H1 (cell line): ENCODE measurements around the gene CNDP1. TPM values are rescaled to one million over a fixed set of nuclear protein-coding genes. Genes with fewer than 3 reads are reported as not detected.

Experiments used
- CTCF ChIA-PET: fragments of 300-600 bp; sonication (Branson Sonifier 250); formaldehyde crosslinking; loops from one replicate; lab custom pipeline; 2021; ENCODE audit not compliant: partially characterized antibody; lab: Charles Lee
- POLR2A ChIA-PET: fragments of 300-600 bp; sonication (Branson Sonifier 250); formaldehyde crosslinking; loops from one replicate; lab custom pipeline; 2021; ENCODE audit warnings: inconsistent platforms; ENCODE audit not compliant: partially characterized antibody; lab: Charles Lee
- DNase-seq, 2 experiments: peaks; one replicate each; pipeline versions ENCODE4 v3.0.0 to v3.0.0-alpha.2; 2010 to 2022; ENCODE audit warnings: low spot score in 2 of 2, low read depth in 1 of 2, mixed read lengths in 1 of 2
- FAIRE-seq: peaks from 2 replicates; lab custom pipeline; 2011; peaks lifted over from hg19 to GRCh38; lab: Jason Lieb, UNC
- H2AFZ ChIP-seq: 2 replicates; pipeline ENCODE4 v1.8.1; 2012; ENCODE audit warnings: low read length, inconsistent platforms
- H2AK5ac ChIP-seq: 2 replicates; pipeline ENCODE4 v1.6.1; 2013; ENCODE audit warnings: low read depth, low read length
- H2BK120ac ChIP-seq: replicated peaks from 2 replicates; pipeline ENCODE3; 2013; ENCODE audit warnings: low read depth, low read length, inconsistent platforms
- H2BK12ac ChIP-seq: 2 replicates; pipeline ENCODE4 v1.6.1; 2013; ENCODE audit warnings: low read depth, low read length
- H2BK15ac ChIP-seq: 2 replicates; pipeline ENCODE4 v1.6.1; 2013; ENCODE audit warnings: low read length
- H2BK20ac ChIP-seq: 2 replicates; pipeline ENCODE4 v1.6.1; 2013; ENCODE audit warnings: low read length
- H2BK5ac ChIP-seq: 2 replicates; pipeline ENCODE4 v1.6.1; 2013; ENCODE audit warnings: low read depth, low read length
- H3K14ac ChIP-seq: 2 replicates; pipeline ENCODE4 v1.6.1; 2013; ENCODE audit warnings: inconsistent platforms; ENCODE audit not compliant: insufficient read length
- H3K18ac ChIP-seq: 2 replicates; pipeline ENCODE4 v1.6.1; 2013; ENCODE audit warnings: low read length; ENCODE audit errors: extremely low read depth
- H3K23ac ChIP-seq: 2 replicates; pipeline ENCODE4 v1.6.1; 2013; ENCODE audit warnings: inconsistent platforms; ENCODE audit not compliant: insufficient read length
- H3K23me2 ChIP-seq: 2 replicates; pipeline ENCODE4 v1.6.1; 2013; ENCODE audit warnings: low read depth, low read length
- H3K27ac ChIP-seq: 2 replicates; pipeline ENCODE4 v1.6.1; 2011; ENCODE audit warnings: low read depth, low read length, inconsistent platforms
- H3K27me3 ChIP-seq, 4 experiments: replicated peaks in 1 of 4; 1 replicate in 1 of 4; 2 replicates in 3 of 4; pipeline versions ENCODE4 v1.6.1 to v1.8.1; 2011 to 2013; ENCODE audit warnings: low read length in 3 of 4, mild to moderate bottlenecking in 3 of 4, inconsistent platforms in 2 of 4, mixed read lengths in 2 of 4, moderate library complexity in 1 of 4; ENCODE audit not compliant: control insufficient read depth in 3 of 4, insufficient read depth in 3 of 4; ENCODE audit errors: extremely low read depth in 1 of 4
- H3K36me3 ChIP-seq, 4 experiments: 2 replicates each; pipeline versions ENCODE4 v1.6.1 to v1.8.1; 2011 to 2013; ENCODE audit warnings: mild to moderate bottlenecking in 4 of 4, low read length in 3 of 4, moderate library complexity in 2 of 4, control low read depth in 1 of 4, inconsistent platforms in 1 of 4; ENCODE audit not compliant: insufficient read depth in 4 of 4, control insufficient read depth in 2 of 4
- H3K4ac ChIP-seq: replicated peaks from 2 replicates; pipeline ENCODE3; 2013; ENCODE audit warnings: low read length, low read depth, mixed read lengths, inconsistent platforms; ENCODE audit not compliant: insufficient read length
- H3K4me1 ChIP-seq, 4 experiments: replicated peaks in 1 of 4; 1 replicate in 1 of 4; 2 replicates in 3 of 4; pipeline versions ENCODE4 v1.6.1 to v1.8.1; 2011 to 2013; ENCODE audit warnings: low read length in 3 of 4, inconsistent platforms in 2 of 4, mixed read lengths in 1 of 4; ENCODE audit not compliant: insufficient read depth in 4 of 4, control insufficient read depth in 3 of 4
- H3K4me2 ChIP-seq, 2 experiments: 2 replicates each; pipeline versions ENCODE4 v1.6.1 to v1.8.1; 2011 to 2013; ENCODE audit warnings: low read depth in 2 of 2, low read length in 2 of 2, control low read depth in 1 of 2, inconsistent platforms in 1 of 2, mild to moderate bottlenecking in 1 of 2; ENCODE audit not compliant: insufficient read depth in 1 of 2
- H3K4me3 ChIP-seq, 4 experiments: fragments of 200-600, 300-600 bp in 1 of 4; sonication (generic), shearing (Covaris generic), sonication (Bioruptor Twin) in 1 of 4; 2 replicates each; pipeline versions ENCODE4 v1.5.1 to v1.8.1; 2011 to 2016; ENCODE audit warnings: low read length in 4 of 4, low read depth in 3 of 4, control low read depth in 2 of 4, inconsistent platforms in 2 of 4, mild to moderate bottlenecking in 2 of 4, mixed read lengths in 1 of 4, moderate library complexity in 1 of 4; ENCODE audit not compliant: insufficient read depth in 2 of 4; ENCODE audit errors: extremely low read depth in 1 of 4
- H3K56ac ChIP-seq: replicated peaks from 2 replicates; pipeline ENCODE3; 2013; ENCODE audit warnings: low read depth, mild to moderate bottlenecking, mixed read lengths, low read length, inconsistent platforms; ENCODE audit not compliant: insufficient read length
- H3K79me1 ChIP-seq: 2 replicates; pipeline ENCODE4 v1.6.1; 2013; ENCODE audit warnings: low read depth, low read length, control low read depth
- H3K79me2 ChIP-seq, 2 experiments: 2 replicates each; pipeline versions ENCODE4 v1.6.1 to v1.8.1; 2012 to 2013; ENCODE audit warnings: low read length in 2 of 2, mild to moderate bottlenecking in 2 of 2, inconsistent platforms in 1 of 2; ENCODE audit not compliant: insufficient read depth in 2 of 2, control insufficient read depth in 1 of 2
- H3K9ac ChIP-seq, 4 experiments: replicated peaks in 1 of 4; 1 replicate in 1 of 4; 2 replicates in 3 of 4; pipeline versions ENCODE4 v1.6.1 to v1.8.1; 2011 to 2013; ENCODE audit warnings: low read depth in 3 of 4, low read length in 3 of 4, control low read depth in 2 of 4, mild to moderate bottlenecking in 2 of 4, moderate library complexity in 2 of 4, inconsistent platforms in 1 of 4; ENCODE audit errors: extremely low read depth in 1 of 4
- H3K9me3 ChIP-seq, 2 experiments: 2 replicates each; pipeline versions ENCODE4 v1.6.1 to v1.8.1; 2012 to 2013; ENCODE audit warnings: mild to moderate bottlenecking in 2 of 2, moderate library complexity in 2 of 2, control low read depth in 1 of 2, inconsistent platforms in 1 of 2, low read depth in 1 of 2, low read length in 1 of 2, mixed read lengths in 1 of 2; ENCODE audit not compliant: insufficient read depth in 2 of 2
- H4K20me1 ChIP-seq, 2 experiments: replicated peaks in 1 of 2; 2 replicates each; pipeline versions ENCODE3 to v1.8.1; 2011 to 2013; ENCODE audit warnings: inconsistent platforms in 2 of 2, low read length in 2 of 2, mild to moderate bottlenecking in 1 of 2; ENCODE audit not compliant: insufficient read depth in 2 of 2, control insufficient read depth in 1 of 2
- H4K5ac ChIP-seq: 2 replicates; pipeline ENCODE4 v1.6.1; 2013; ENCODE audit warnings: low read length, low read depth, mixed read lengths, inconsistent platforms; ENCODE audit not compliant: insufficient read length
- H4K8ac ChIP-seq: 2 replicates; pipeline ENCODE4 v1.8.0; 2013; ENCODE audit warnings: mild to moderate bottlenecking, moderate library complexity, low read length, inconsistent platforms; ENCODE audit not compliant: insufficient read depth; ENCODE audit errors: extremely low read depth
- H4K91ac ChIP-seq: replicated peaks from 2 replicates; pipeline ENCODE3; 2013; ENCODE audit warnings: low read length, mixed read lengths, inconsistent platforms; ENCODE audit not compliant: insufficient read length
- KDM4A ChIP-seq: IDR thresholded peaks from one replicate; pipeline ENCODE4 v1.7.1; 2012; ENCODE audit warnings: low read depth, mild to moderate bottlenecking, moderate library complexity, low read length, inconsistent platforms; ENCODE audit not compliant: severe bottlenecking
- NANOG ChIP-seq: IDR thresholded peaks from 2 replicates; pipeline ENCODE4 v1.6.1; 2011; ENCODE audit warnings: low read length, low read depth, mild to moderate bottlenecking, inconsistent platforms; ENCODE audit not compliant: insufficient read depth, poor library complexity, severe bottlenecking
- RXRA ChIP-seq: IDR thresholded peaks from 2 replicates; pipeline ENCODE4 v1.6.1; 2011; ENCODE audit warnings: low read depth, mild to moderate bottlenecking, low read length, moderate library complexity; ENCODE audit not compliant: insufficient read depth
- SAP30 ChIP-seq: fragments of 300-600 bp; sonication (generic); IDR thresholded peaks from 2 replicates; pipeline ENCODE4 v1.7.1; 2012; ENCODE audit warnings: low read length, moderate library complexity, mild to moderate bottlenecking, inconsistent platforms; ENCODE audit not compliant: insufficient read depth, insufficient replicate concordance
- TAF7 ChIP-seq: optimal IDR thresholded peaks from 2 replicates; pipeline ENCODE3; 2011; ENCODE audit warnings: low read depth, mild to moderate bottlenecking, inconsistent platforms, low read length, moderate library complexity, borderline replicate concordance
- WGBS, 2 experiments: shearing (Covaris generic) in 1 of 2; methylation state at CpG; one replicate each; pipeline versions ENCODE4 v1.1.6 to v1.1.7; 2013 to 2015; ENCODE audit warnings: low lambda C conversion rate in 2 of 2, mixed read lengths in 2 of 2, inconsistent platforms in 1 of 2, low coverage in 1 of 2, missing lambda C conversion rate in 1 of 2; ENCODE audit not compliant: insufficient replicate concordance in 2 of 2, insufficient coverage in 1 of 2, insufficient read length in 1 of 2; ENCODE audit errors: extremely low coverage in 1 of 2, missing lambda C conversion rate in 1 of 2; 5-methylcytosine and 5-hydroxymethylcytosine counted together
- polyA plus RNA-seq, 7 experiments: library from polyadenylated mRNA; depleted of rRNA in 3 of 7; stranded (reverse) in 5 of 7; unstranded in 2 of 7; fragments of >200 nt in 5 of 7; fragments of 200-250 nt in 2 of 7; gene quantifications; 1 replicate in 5 of 7; 2 replicates in 1 of 7; 4 replicates in 1 of 7; pipeline versions ENCODE4 v1.2.1 to v1.2.3, GENCODE V29; 2011 to 2013; ENCODE audit warnings: missing spikeins in 2 of 7, mixed read lengths in 2 of 7
- total RNA-seq: library from RNA; stranded (reverse); fragmentation: NEBNext Ultra II Directional; extraction: Animal tissue kit (Norgen Biotek cat#: 25700); gene quantifications from 2 replicates; pipeline ENCODE4 v1.2.1, GENCODE V29; 2021

CNDP1 gene
- total and polyA plus RNA-seq, 2 of the 8 experiments (the other 6 are each of a cell fraction or from before 2014, with no cell fraction given): 0.09 TPM; not detected in 1

DNA sequence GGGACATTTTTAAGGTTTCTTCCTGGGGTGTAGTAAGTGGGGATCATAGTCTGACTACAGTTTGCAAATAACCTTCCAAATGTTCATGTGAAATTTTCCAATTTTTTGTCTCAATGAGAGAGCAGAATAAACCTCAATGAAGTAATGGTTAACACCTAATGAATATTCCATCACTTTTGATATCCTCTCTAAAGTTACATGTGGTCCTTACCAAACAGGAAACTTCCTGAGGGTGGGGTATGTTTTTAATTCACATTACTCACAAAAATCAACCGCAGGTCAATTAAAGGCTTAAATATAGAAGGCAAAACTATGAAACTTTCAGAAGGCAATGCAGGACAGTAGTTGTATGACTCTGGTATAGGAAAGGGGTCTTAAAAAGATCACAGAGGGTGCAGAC is 76.6 kb downstream of the CNDP1 start:
- POLR2A ChIA-PET: no interaction called here
- no peak overlapping the region for H2BK5ac ChIP-seq
- WGBS, 2 experiments: 95% methylated on average over 1 of the region's 1 CpG; no CpG with 5 or more reads in 1 of the 2 experiments
- H3K27me3 ChIP-seq: no peaks in the 10 kb centered on the region
- H3K4me2 ChIP-seq: no peak overlapping the region
- H3K79me2 ChIP-seq: no peaks in the 10 kb centered on the region
- H3K14ac ChIP-seq: no peak overlapping the region
- no peak overlapping the region for H2AK5ac ChIP-seq
- H4K5ac ChIP-seq: no peak overlapping the region
- H3K27ac ChIP-seq: no peak overlapping the region
- no peaks in the 10 kb centered on the region for H3K23me2 ChIP-seq
- H2AFZ ChIP-seq: no peak overlapping the region
- H3K9ac ChIP-seq: no peak overlapping the region
- no peak overlapping the region for H2BK120ac ChIP-seq
- H3K36me3 ChIP-seq: no peaks in the 10 kb centered on the region
- no peaks in the 10 kb centered on the region for H3K9me3 ChIP-seq
- H3K56ac ChIP-seq: no peak overlapping the region
- H3K23ac ChIP-seq: no peak overlapping the region
- no peak for TF ChIP-seq KDM4A
- TF ChIP-seq RXRA: no peak
- TF ChIP-seq TAF7: no peak
- no peak for TF ChIP-seq SAP30
- TF ChIP-seq NANOG: no peak
- DNase-seq: no peak
- no peak overlapping the region for H2BK12ac ChIP-seq
- H3K4me1 ChIP-seq: no peaks in the 10 kb centered on the region
- no peak overlapping the region for H3K18ac ChIP-seq
- no peak overlapping the region for H2BK20ac ChIP-seq
- H3K4ac ChIP-seq: no peak overlapping the region
- H2BK15ac ChIP-seq: no peak overlapping the region
- H4K8ac ChIP-seq: no peak overlapping the region
- FAIRE-seq: no peak
- no peaks in the 10 kb centered on the region for H4K20me1 ChIP-seq
- CTCF ChIA-PET: no interaction called here
- no peaks in the 10 kb centered on the region for H3K79me1 ChIP-seq
- H4K91ac ChIP-seq: no peak overlapping the region
- H3K4me3 ChIP-seq: no peak overlapping the region
